NT2/D1 (cell line): ENCODE results near the gene CREB3.

Source experiments
- SUZ12 ChIP-seq: IDR thresholded peaks from 2 replicates; pipeline ENCODE4 v1.6.1; 2011; ENCODE audit not compliant: insufficient read length, insufficient read depth; ENCODE audit errors: extremely low read depth
- YY1 ChIP-seq: IDR thresholded peaks from 2 replicates; pipeline ENCODE4 v1.6.1; 2011; ENCODE audit not compliant: insufficient read length, insufficient read depth
- ZNF274 ChIP-seq: IDR thresholded peaks from 2 replicates; pipeline ENCODE4 v1.6.1; 2011; ENCODE audit warnings: mild to moderate bottlenecking, low read depth, low read length

DNA sequence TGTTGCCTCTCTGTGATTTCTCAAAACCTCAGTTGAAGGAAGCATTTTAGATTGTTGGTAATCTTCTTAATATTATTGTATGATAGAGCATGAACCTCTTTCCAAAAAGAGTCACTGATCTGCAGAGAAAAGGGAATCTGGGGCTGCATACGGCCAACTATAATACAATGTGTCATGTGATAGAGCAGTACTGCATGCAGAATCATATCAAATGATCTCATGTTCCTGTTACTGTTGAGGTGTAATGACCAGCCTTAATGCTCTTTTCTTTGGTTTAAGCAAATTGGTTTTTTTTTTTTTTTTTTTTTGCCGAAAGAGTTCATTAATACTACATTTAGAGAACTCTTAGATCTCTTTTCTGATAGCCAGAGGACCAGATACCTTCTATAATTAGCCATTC is 34.5 kb downstream of the CREB3 start:
- TF ChIP-seq YY1 (no peak), ZNF274 (no peak), SUZ12 (no peak)
